ENCODE data around the gene CRKL.
A peak's percentile ranks its signal among the peaks of the same experiment; 100 is the strongest.

The CRKL gene

DNA sequence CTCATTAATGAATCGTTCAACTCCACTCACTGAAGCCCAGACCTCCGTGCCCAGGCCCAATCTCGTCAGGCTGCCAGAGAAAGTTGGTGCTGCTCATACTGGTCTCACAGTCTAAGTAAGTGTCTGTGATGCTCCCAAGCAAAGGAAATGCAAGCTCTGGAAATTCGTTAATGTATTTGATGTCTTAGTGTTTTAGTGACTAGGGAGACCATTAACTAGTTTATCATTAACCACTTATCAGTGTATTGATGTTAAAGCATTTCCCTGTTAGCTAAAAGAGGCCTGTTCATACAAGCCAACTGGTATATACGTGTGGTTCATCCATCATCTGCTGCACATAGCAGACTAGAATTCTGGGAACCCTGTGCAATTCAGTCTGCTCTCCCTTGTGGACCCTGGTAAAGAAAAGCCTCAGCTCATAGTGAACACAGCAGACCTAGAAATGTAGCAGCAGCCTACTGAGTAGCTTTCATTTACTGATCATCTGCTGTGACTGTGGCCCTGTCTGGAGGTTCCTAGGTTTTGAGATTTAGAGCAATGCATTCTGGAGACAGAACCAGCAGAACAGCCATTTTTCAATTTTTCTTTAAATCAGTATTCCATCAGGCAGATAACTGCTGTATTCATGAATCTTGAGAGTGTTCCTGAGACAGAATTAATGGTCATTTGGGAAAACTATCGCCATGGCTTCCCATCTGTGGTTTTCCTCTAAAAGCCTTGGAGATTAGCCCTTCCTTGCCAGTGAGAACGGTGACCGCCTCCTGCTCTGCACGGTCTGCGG lies 34.1 kb downstream of the CRKL start:
- Mint-ChIP-seq H3K36me3 (peaks cover 97% of the 10 kb centered on the region), H3K27ac (no peak overlapping the region), H3K4me1 (peaks cover 21% of the 10 kb centered on the region), H3K9me3 (no peaks in the 10 kb centered on the region), H3K4me3 (no peak overlapping the region)
- ATAC-seq, result no peak
- no peak for DNase-seq (ENCODE audit: low spot score in 2 of 2)

DNA sequence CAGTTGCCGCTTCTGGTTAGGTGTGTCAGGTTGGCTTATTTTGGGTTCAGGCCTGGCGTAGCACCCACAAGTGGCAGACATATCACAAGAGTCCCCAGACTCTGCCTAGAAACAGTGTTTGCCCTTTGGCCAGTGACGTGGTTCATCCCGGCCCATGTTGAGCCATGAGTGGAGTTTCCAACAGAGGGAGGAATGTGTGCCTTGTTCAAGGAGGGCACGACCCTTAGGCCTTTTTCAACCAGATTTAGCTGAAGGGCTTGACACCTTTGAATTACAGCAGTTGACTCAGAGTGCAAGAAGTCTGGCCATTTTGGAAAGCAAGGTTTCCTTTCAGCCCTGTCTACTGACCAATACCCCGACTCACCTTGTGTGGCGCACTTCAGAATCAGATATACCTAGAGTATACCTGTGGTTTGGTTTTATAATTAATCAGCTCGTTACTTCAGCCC lies 34.7 kb downstream of the CRKL start:
- ATAC-seq (no peak), DNase-seq (ENCODE audit: low spot score in 2 of 2) (no peak)
- H3K27ac Mint-ChIP-seq, result peak overlapping the region; percentile 24
- peaks cover 18% of the 10 kb centered on the region for H3K4me1 Mint-ChIP-seq
- H3K9me3 Mint-ChIP-seq, result no peaks in the 10 kb centered on the region
- peaks cover 95% of the 10 kb centered on the region for H3K36me3 Mint-ChIP-seq
- H3K4me3 Mint-ChIP-seq, result no peak overlapping the region

DNA sequence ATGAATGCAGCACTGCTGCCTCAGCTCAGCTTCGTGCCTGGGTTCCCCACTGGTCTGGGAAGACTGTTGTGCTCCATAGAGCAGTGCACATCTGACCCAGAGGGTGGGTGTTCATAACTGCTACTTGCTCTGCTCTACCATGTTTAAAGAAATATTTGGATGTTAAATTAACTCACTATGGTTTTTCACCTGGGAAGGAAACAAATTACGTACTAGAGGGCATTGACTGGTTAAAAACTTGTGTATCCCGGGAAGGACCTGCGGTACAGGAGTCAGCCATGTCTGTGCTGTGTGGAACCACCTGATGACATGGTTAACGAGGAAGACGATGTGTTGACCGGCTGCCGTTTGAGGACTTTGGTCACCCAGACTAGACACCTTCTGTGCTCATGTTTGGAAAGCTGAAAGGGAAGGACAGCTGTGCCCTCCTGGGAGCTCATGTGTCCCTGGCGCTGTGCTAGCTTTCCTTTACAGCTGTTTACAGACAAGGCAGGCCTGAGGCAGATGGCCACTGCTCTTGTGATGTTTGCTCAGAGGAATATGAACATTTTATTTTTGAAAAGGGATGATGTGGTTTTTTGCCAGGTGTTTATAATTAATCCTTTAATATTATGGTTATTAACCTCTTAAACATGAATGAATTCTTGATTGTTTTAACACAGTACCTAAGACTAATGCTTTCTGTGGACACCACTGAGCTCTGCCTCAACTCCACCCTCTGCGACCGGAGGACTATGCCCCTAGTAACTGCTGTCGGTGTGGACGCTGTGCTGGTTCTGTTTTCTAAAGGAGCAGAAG lies 35.5 kb downstream of the CRKL start:
- no peak for DNase-seq (ENCODE audit: low spot score in 2 of 2)
- Mint-ChIP-seq H3K4me3 (no peak overlapping the region), H3K27ac (peak overlapping the region; percentile 24), H3K4me1 (peaks cover 23% of the 10 kb centered on the region), H3K36me3 (peaks cover 87% of the 10 kb centered on the region), H3K9me3 (no peaks in the 10 kb centered on the region)
- ATAC-seq, result no peak

DNA sequence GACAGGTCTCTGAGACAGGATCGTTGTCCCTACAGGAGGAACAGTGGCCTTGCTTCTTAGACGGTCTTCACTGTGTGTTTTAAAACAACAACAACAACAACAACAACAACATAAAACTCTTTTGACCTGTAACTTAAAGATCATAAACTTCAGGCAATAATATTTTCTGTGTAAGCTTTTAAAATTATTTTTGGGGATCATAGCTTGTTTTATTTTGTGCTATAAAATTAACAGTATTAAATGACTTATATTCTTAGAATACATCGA lies 36.1 kb downstream of the CRKL start:
- Mint-ChIP-seq H3K27ac (no peak overlapping the region), H3K4me1 (peaks cover 28% of the 10 kb centered on the region), H3K4me3 (no peak overlapping the region), H3K36me3 (peaks cover 82% of the 10 kb centered on the region), H3K9me3 (no peaks in the 10 kb centered on the region)
- DNase-seq (ENCODE audit: low spot score in 2 of 2) (no peak), ATAC-seq (no peak)

DNA sequence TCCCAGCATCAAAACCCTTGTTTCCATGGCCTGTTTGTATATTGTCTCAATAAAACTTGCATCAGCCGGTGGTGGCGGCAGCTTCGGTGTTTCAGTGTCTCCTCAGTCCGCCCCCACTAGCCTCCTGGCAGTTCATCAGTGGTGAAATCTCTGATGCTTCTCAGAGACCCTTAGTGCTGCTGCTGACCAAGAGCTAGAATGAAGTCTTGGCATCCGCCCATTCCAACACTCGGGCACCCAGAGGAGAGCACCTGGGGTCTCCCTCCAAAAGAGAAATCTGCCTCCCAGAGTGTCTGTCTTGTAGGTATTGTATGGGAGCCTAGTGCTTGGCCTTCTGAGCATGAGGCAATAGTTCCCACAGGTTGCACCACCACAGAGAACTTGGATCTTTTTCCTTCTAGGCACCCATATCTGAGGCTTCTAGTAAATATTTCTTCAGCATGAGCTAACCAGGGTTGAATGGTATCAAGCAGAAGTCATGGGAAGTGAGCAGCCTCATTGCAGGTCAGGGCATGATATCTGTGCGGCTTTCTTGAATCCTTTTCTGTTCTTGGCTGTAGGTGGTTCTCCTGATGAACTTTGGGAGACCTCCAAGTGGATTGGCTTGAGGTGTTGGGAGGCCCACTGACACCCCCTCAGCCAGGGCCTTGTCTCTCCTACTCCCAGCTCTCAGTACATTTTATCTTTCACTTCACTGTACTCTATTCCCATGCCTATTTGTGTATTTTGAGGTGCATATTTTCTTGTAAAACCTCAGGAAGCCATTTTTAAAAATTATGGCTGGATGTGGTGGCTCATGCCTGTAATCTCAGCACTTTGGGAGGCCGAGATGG lies 36.7 kb downstream of the CRKL start:
- H3K4me1 Mint-ChIP-seq, result peaks cover 29% of the 10 kb centered on the region
- H3K9me3 Mint-ChIP-seq, result no peaks in the 10 kb centered on the region
- peaks cover 75% of the 10 kb centered on the region for H3K36me3 Mint-ChIP-seq
- H3K4me3 Mint-ChIP-seq, result no peak overlapping the region
- no peak overlapping the region for H3K27ac Mint-ChIP-seq
- DNase-seq (ENCODE audit: low spot score in 2 of 2) (no peak), ATAC-seq (no peak)

DNA sequence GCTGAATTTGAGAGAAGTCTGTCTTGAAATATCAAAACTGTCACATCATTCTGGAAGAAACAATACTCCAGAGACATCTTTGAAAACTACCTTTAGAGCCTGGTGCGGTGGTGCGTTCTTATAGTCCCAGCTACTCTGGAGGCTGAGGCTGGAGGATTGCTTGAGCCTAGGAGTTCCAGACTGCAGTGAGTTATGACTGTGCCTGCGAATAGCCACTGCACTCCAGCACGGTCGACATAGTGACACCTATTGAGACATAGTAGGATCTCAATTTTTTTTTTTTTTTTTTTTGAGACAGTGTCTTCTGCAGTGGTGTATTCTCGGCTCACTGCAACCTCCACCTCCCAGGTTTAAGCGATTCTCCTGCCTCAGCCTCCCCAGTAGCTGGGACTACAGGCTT lies 38.3 kb downstream of the CRKL start:
- ATAC-seq, result peak; percentile 22
- Mint-ChIP-seq H3K27ac (no peak overlapping the region), H3K9me3 (no peaks in the 10 kb centered on the region), H3K4me3 (no peak overlapping the region), H3K36me3 (peaks cover 59% of the 10 kb centered on the region), H3K4me1 (peaks cover 19% of the 10 kb centered on the region)
- DNase-seq (ENCODE audit: low spot score in 2 of 2), result no peak

DNA sequence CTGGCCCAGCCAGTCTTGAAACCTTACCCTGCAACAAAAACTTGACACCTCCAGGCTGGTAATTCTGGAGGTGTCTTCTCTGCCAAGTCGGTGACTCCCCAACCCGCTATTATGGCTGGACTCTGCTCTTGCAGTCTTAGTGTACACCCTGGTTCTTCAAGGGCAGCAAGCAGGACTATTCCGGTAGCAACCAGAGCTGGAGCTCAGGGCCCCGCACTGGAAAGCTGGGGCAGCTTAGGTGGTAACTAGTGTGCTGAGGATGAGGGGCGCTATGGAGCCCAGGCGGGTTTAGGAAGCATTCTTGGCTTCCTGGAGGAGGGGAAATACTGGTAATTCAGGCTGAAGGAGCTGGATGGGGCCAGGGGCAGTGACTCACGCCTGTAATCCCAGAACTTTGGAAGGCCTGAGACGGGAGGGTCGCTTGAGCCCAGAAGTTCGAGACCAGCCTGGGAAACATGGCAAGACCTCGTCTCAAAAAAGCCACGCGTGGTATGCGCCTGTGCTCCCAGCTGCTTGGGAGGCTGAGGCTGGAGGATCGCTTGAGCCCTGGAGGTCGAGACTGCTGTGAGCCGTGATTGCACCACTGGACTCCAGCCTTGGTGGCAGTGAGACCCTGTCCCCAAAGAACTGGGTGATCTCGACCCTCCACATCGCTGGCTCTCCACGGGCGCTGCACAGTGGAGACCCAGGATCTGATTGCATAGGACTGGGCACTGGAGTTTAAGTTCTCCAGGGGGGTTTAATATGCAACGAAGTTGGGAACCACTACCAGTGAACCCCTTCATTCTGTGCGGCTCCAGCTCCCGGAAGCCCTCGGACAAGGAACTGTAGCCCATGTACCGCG lies 39.3 kb downstream of the CRKL start:
- DNase-seq (ENCODE audit: low spot score in 2 of 2) (no peak), ATAC-seq (no peak)
- peaks cover 19% of the 10 kb centered on the region for H3K4me1 Mint-ChIP-seq
- H3K4me3 Mint-ChIP-seq, result peak overlapping the region; percentile 65
- H3K9me3 Mint-ChIP-seq, result no peaks in the 10 kb centered on the region
- no peak overlapping the region for H3K27ac Mint-ChIP-seq
- H3K36me3 Mint-ChIP-seq, result peaks cover 49% of the 10 kb centered on the region

DNA sequence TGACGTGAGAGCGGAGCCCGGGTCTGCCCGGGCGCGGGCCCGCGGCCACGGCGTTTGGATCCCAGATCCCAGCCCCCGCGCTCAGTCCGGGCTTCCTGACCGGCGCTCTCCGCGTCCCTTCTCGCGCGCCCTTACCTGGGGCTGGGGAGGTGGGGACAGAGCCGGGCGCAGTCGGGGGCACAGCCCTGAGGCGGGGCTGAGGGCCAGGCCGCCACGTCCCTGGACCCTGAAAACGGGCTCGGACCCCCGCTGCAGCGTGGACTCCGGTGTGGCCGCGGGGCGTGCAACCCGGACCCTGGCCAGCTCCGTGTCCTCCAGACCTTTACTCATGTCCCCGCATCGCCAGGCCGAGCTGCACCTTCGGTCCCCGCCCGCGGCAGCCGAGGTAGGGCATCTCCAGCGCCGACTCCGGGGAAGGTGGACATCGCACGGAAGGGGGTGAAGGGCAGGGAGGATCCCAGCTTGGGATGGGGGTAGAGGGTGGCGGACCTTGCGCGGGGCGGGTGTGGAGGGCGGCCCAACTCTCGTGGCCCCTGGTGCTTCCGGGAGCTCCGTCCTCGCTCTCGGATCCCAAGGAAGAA lies 40.0 kb downstream of the CRKL start:
- H3K9me3 Mint-ChIP-seq, result no peaks in the 10 kb centered on the region
- peaks cover 26% of the 10 kb centered on the region for H3K4me1 Mint-ChIP-seq
- no peak overlapping the region for H3K27ac Mint-ChIP-seq
- ATAC-seq, result peak; percentile 12
- no peak for DNase-seq (ENCODE audit: low spot score in 2 of 2)
- peak overlapping the region; percentile 65 for H3K4me3 Mint-ChIP-seq
- H3K36me3 Mint-ChIP-seq, result peaks cover 42% of the 10 kb centered on the region

DNA sequence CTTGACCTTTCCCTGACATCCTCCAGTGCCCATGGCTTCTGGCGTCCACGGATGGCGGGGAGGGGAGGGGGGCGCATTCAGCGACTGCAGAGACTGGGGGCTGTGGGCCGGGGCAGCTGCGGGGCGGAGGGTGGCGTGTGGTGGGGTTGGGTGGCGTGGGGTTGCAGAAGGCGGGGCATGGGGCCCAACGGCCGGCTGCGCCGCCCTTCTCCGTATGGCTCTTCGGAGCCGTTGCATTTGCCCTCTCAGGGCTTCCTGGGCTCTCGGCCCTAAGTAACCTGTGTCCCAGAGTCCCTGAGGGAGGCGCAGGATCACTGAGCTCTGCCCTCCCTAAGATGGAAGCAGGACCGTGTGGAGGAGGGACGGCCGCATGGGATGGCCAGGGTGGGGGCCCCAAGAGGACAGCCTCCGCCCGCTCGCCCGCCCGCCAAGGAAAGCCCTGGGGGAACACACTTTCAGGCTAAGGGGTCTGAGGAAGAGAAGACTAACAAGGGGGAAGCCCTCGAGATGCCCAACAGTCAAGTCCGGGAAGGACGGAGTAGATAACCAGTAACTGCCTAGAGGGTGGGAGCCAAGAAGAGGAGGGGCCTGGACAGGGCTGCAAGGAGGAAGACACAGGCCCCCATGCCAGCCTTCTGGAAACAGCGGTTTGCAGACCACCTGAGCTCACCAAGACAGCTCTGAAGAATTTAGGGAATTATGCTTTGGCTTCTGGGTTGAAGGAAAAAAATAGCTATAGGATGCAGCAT lies 40.6 kb downstream of the CRKL start:
- DNase-seq (ENCODE audit: low spot score in 2 of 2), result no peak
- Mint-ChIP-seq H3K4me1 (peaks cover 27% of the 10 kb centered on the region), H3K4me3 (peak overlapping the region; percentile 65)

DNA sequence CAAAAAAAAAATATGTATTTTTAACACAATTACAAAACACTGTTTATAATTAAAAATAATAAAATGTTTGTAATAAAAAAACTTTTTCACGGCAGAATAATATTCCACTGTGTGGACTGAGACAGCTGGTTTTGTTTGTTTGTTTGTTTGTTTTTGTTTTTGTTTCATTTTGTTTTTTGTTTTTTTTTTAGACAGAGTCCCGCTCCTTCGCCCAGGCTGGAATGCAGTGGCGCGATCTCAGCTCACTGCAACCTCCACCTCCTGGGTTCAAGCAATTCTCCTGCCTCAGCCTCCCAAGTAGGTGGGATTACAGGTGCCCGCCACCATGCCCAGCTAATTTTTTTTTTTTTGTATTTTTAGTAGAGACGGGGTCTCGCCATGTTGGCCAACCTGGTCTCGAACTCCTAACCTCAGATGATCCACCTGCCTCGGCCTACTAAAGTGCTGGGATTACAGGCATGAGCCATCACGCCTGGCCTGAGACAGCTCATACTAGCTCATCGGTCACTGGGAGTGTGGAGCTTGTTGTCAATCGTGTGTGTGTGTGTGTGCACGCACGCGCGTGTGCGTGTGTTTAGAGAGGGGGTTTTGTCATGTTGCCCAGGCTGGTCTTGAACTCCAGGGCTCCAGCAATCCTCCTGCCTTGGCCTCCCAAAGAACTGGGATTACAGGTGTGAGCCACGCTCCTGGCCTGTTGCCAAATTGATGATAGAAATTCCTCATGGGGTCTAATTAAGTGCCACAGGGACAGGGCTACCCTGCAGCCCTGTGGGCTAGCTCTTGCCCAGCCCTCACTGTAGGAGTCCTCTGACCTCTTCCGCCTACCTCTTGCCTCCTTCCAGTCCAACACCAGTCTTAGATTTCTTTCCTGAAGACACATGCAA lies 42.6 kb downstream of the CRKL start:
- H3K36me3 Mint-ChIP-seq, result peaks cover 16% of the 10 kb centered on the region
- no peak overlapping the region for H3K4me3 Mint-ChIP-seq
- peaks cover 33% of the 10 kb centered on the region for H3K4me1 Mint-ChIP-seq
- ATAC-seq (no peak), DNase-seq (ENCODE audit: low spot score in 2 of 2) (no peak)
- H3K9me3 Mint-ChIP-seq, result no peaks in the 10 kb centered on the region
- H3K27ac Mint-ChIP-seq, result no peak overlapping the region

More for the DNA sequence above, 40.6 kb downstream of the CRKL start:
- H3K27ac Mint-ChIP-seq, result no peak overlapping the region
- no peaks in the 10 kb centered on the region for H3K9me3 Mint-ChIP-seq
- peak; percentile 58 for ATAC-seq
- peaks cover 36% of the 10 kb centered on the region for H3K36me3 Mint-ChIP-seq

DNA sequence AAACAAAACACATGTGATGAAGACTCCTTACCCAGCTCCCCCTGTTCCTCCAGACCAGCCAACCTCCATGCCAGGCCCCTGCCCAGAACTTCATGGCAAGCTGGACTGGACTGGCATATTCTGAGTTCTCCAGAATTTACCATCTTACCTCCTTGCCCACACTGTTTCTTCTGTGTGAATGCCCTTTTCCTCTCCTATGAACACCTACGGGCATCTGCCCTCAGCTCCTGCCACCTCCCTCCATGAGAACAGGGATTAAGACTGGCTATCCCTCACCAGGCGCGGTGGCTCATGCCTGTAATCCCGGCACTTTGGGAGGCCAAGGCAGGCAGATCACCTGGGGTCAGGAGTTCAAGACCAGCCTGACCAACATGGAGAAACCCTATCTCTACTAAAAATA lies 43.4 kb downstream of the CRKL start:
- ATAC-seq (no peak), DNase-seq (ENCODE audit: low spot score in 2 of 2) (no peak)
- H3K4me3 Mint-ChIP-seq, result no peak overlapping the region
- H3K36me3 Mint-ChIP-seq, result peaks cover 8% of the 10 kb centered on the region
- no peaks in the 10 kb centered on the region for H3K9me3 Mint-ChIP-seq
- peaks cover 34% of the 10 kb centered on the region for H3K4me1 Mint-ChIP-seq
- no peak overlapping the region for H3K27ac Mint-ChIP-seq

DNA sequence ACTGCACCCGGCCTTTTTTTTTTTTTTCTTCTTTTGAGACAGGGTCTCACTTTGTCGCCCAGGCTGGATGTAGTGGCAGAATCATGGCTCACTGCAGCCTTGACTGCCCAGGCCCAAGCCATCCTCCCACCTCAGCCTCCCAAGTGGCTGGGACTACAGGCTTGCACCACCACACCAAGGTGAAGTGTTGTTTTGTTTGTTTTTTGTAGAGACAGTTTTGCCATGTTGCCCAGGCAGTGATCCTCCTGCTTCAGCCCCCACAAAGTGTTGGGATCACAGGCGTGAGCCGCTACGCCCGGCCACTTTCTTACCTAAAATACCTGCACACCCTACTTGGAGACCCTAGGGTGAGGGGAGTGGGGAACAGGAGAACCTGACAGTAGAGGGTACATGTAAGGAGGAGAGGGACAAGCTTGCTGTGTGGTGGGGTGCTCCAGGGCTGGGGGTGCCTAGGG lies 45.3 kb downstream of the CRKL start:
- Mint-ChIP-seq H3K27ac (no peak overlapping the region), H3K36me3 (no peaks in the 10 kb centered on the region), H3K4me1 (peaks cover 28% of the 10 kb centered on the region), H3K9me3 (no peaks in the 10 kb centered on the region), H3K4me3 (no peak overlapping the region)
- no peak for ATAC-seq
- no peak for DNase-seq (ENCODE audit: low spot score in 2 of 2)

All from stimulated activated effector memory CD8-positive, alpha-beta T cell treated with anti-CD3 and anti-CD28 coated beads, Interleukin-12 subunit alpha, Interleukin-12 subunit beta, amount 100 ng/mL, for 72 hours (primary cell).